NB4 (cell line): ENCODE measurements around the gene NUDCD3.
A peak's percentile ranks its signal among the peaks of the same experiment; 100 is the strongest.

ENCODE experiments used
- DNase-seq: peaks from one replicate; pipeline ENCODE4 v3.0.0; 2010; ENCODE audit warnings: low read depth
- H3K4me3 ChIP-seq: one replicate; pipeline ENCODE4 v1.5.1; 2011; ENCODE audit warnings: mild to moderate bottlenecking, low read depth, low read length, moderate library complexity
- MYC ChIP-seq: IDR thresholded peaks from 2 replicates; pipeline ENCODE4 v1.6.1; 2011; ENCODE audit warnings: low read depth, low read length
- POLR2A ChIP-seq: IDR thresholded peaks from 2 replicates; pipeline ENCODE4 v1.6.1; 2011; ENCODE audit warnings: mild to moderate bottlenecking; ENCODE audit not compliant: insufficient read length; ENCODE audit errors: extremely low read depth
- TF ChIP-seq, protein P1 (sequence below): IDR thresholded peaks from 2 replicates; pipeline ENCODE4 v1.6.1; 2011; ENCODE audit warnings: low read depth, low read length
- TF ChIP-seq, protein P2 (sequence below): IDR thresholded peaks from one replicate; pipeline ENCODE4 v1.5.1; 2012; ENCODE audit warnings: low read depth, low read length

NUDCD3 gene

DNA sequence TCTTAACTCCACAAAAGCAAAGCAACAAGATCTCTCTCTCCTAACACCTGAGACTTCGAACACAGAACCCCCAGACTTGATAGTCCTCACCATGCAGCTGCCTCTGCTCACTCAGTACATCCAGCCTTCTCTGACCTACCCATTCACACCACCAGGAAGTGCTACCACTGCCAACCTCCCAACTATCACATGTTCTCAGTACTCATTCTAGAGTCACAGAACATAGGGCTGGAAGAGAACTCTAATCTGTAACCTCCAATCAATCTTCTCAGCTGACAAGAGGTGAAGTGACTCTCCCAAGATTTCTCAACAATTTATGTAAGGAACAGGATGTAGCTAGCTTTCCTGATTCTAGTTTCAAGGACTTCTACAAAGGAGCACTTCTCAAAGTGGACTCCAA lies 3.8 kb downstream of the NUDCD3 start:
- DNase-seq: peak; percentile 40
- H3K4me3 ChIP-seq: no peak overlapping the region

DNA sequence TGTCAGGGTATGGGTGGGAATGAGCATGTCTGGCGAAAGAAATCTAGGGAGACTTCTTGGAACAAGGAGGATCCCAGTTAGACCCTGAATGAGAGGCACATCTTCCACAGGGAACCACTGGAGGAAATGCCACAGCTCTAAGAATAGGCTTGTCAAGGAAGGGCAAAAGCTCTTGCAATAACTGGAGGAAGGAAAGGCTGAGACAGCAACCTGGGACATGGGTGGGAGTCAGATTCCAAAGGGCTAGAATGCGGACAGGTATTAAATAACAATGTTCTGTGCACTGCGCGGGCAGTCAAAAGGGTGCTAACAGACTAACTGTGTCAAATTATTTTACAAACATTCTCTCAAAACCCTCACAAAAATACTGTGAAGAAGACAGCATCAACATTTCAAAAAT lies 4.5 kb downstream of the NUDCD3 start:
- no peak overlapping the region for H3K4me3 ChIP-seq

More for the DNA sequence above, 3.8 kb downstream of the NUDCD3 start:
- TF ChIP-seq, protein P1, sequence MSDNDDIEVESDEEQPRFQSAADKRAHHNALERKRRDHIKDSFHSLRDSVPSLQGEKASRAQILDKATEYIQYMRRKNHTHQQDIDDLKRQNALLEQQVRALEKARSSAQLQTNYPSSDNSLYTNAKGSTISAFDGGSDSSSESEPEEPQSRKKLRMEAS: no peak
- TF ChIP-seq, protein P2, sequence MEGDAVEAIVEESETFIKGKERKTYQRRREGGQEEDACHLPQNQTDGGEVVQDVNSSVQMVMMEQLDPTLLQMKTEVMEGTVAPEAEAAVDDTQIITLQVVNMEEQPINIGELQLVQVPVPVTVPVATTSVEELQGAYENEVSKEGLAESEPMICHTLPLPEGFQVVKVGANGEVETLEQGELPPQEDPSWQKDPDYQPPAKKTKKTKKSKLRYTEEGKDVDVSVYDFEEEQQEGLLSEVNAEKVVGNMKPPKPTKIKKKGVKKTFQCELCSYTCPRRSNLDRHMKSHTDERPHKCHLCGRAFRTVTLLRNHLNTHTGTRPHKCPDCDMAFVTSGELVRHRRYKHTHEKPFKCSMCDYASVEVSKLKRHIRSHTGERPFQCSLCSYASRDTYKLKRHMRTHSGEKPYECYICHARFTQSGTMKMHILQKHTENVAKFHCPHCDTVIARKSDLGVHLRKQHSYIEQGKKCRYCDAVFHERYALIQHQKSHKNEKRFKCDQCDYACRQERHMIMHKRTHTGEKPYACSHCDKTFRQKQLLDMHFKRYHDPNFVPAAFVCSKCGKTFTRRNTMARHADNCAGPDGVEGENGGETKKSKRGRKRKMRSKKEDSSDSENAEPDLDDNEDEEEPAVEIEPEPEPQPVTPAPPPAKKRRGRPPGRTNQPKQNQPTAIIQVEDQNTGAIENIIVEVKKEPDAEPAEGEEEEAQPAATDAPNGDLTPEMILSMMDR: no peak
- TF ChIP-seq POLR2A (no peak), MYC (no peak)

DNA sequence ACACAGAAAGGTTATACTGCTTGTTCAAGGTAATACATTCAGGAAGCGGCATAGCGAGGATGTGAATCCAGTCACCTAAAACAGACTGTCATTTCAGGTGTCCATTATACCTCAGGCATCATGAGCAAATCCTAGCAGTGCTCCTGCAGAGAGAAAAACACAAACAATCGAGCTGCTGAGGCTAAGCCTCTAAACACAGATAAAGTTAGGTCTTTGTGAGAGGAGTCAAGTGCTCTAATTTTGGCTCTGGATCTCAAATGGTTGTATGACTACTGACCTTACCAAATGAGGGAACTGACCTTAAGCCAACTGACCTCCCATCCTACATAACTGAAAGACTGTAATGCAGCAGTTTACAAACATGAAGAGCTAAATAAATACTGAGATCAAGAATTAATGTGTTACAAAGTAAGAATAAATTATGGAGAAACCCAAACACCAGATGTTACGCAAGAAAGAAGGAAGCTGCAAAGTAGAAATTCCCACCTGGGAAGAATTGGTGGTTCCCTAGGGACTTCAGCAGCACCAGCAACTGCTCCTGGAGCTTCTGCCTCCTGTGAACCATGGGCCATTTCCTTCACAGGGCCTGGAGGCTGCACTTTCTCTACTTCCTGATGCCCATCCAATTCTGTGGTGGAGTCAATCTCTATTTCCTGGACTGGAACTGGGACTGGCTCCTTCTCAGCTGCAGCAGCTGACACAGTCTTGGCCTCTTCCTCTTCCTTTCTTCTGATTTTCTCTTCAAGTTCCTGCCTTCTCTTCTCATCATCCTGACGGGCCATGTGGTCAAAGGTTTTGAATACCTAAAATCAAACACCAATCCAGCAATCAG lies 5.8 kb downstream of the NUDCD3 start:
- H3K4me3 ChIP-seq: no peak overlapping the region
- TF ChIP-seq, protein P1: no peak
- TF ChIP-seq, protein P2: no peak
- no peak for TF ChIP-seq MYC
- TF ChIP-seq POLR2A: no peak
- no peak for DNase-seq

More for the DNA sequence above, 4.5 kb downstream of the NUDCD3 start:
- TF ChIP-seq MYC: no peak
- TF ChIP-seq, protein P1: no peak
- no peak for TF ChIP-seq POLR2A
- TF ChIP-seq, protein P2: no peak
- no peak for DNase-seq

DNA sequence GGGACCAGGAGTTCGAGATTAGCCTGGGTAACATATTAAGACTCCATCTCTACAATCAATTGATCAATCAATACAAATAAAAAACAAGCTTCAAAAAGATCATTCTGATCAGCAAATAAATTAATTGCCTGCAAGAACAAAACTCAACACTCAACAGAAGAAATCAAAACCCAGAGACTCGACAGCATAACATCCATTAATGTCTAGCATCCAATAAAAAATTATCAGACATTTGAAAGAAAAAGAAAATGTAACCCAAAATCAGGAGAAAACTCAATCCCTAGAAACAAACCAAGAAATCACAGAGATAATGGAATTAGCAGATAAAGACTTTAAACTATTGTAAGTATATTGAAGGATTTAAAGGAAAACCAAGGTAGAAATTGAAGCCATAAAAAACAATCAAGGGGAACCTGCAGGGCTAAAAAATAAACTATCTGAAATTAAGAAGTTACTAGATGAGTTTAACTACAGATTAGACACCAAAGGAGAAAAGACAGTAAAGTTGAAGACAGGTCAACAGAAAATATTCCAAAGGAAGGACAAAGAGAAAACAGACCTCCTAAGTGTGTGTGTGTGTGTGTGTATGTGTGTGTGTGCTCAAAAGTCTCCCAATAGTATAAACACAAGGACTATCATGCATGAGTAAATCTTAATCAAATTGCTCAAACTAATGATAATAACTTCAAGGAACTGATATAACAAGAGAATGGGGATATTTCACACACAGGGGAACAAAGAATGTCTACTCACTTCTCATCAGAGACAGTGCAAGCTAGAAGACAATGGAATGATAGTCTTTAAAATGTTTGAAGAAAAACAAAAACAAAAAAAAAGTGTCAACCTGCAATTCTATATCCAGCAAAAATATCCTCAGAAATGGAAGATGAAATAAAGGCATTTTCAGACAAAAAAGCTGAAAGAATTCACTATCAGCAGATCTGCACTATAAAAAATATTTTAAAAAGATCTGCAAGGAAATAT lies 7.7 kb downstream of the NUDCD3 start:
- TF ChIP-seq, protein P2: no peak
- TF ChIP-seq, protein P1: no peak
- TF ChIP-seq POLR2A (no peak), MYC (no peak)
- DNase-seq: no peak
- no peak overlapping the region for H3K4me3 ChIP-seq

DNA sequence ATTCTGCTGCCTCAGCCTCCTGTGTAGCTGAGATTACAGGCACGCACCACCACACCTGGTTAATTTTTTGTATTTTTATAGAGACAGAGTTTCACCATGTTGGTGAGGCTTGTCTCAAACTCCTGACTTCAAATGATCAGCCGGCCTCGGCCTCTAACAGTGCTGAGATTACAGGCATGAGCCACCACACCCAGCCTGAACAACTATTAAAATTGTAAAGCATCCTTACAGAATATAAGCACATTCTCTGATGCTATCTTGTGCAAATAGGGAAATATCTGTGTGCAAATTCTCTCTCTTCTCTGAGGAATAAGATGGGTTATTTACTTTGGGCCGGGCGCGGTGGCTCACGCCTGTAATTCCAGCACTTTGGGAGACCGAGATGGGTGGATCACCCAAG lies 12.5 kb downstream of the NUDCD3 start:
- no peak overlapping the region for H3K4me3 ChIP-seq
- DNase-seq: no peak
- TF ChIP-seq, protein P1: no peak
- TF ChIP-seq, protein P2: no peak
- TF ChIP-seq POLR2A (no peak), MYC (no peak)
